A549 (cell line): ENCODE results near the gene IFTAP.
A peak's percentile ranks its signal among the peaks of the same experiment; 100 is the strongest.
"Not testable (repeated sequence)": the region's sequence is repeated elsewhere in the genome, so short reads cannot be mapped to it uniquely, and the experiment has no call there.

Source experiments
- CTCF ChIP-seq: fragments of >200 bp; sonication (Bioruptor Twin); formaldehyde crosslinking; IDR thresholded peaks from 3 replicates; pipeline ENCODE4 v1.5.1; 2016
- ELK1 ChIP-seq: fragments of 150-350 bp; IDR thresholded peaks from 2 replicates; pipeline ENCODE4 v1.6.1; 2014; ENCODE audit warnings: low read depth, mild to moderate bottlenecking, low read length
- EP300 ChIP-seq, 2 experiments: fragments of >200 bp; sonication (Bioruptor Twin); formaldehyde crosslinking; IDR thresholded peaks; 2 replicates in 1 of 2; 3 replicates in 1 of 2; pipeline ENCODE4 v1.6.1; 2016 to 2017
- JUN ChIP-seq, 2 experiments: fragments of >200 bp; sonication (Bioruptor Twin); formaldehyde crosslinking; IDR thresholded peaks; 2 replicates in 1 of 2; 3 replicates in 1 of 2; pipeline ENCODE4 v1.6.1; 2016 to 2017
- KDM1A ChIP-seq: fragments of 200-600 bp; sonication (generic); IDR thresholded peaks from 2 replicates; pipeline ENCODE4 v1.6.1; 2016; ENCODE audit warnings: low read depth, mild to moderate bottlenecking
- MAFK ChIP-seq: fragments of 450-650 bp; IDR thresholded peaks from 2 replicates; pipeline ENCODE4 v1.6.1; 2014; ENCODE audit not compliant: partially characterized antibody
- MAX ChIP-seq: IDR thresholded peaks from 2 replicates; pipeline ENCODE4 v1.6.1; 2012
- MYC ChIP-seq: IDR thresholded peaks from 2 replicates; pipeline ENCODE4 v1.6.1; 2012; ENCODE audit warnings: mild to moderate bottlenecking, inconsistent platforms, low read length, improper control_type of control experiment, borderline replicate concordance
- NPAS2 ChIP-seq: fragments of 250-450 bp; sonication (Bioruptor Pico); IDR thresholded peaks from 2 replicates; pipeline ENCODE4 v1.8.0; 2022; ENCODE audit warnings: mild to moderate bottlenecking, moderate library complexity, borderline replicate concordance
- POLR2A ChIP-seq: IDR thresholded peaks from 2 replicates; pipeline ENCODE4 v1.6.1; 2012; ENCODE audit warnings: mild to moderate bottlenecking, low read length
- RAD21 ChIP-seq, 2 experiments: fragments of >200 bp in 1 of 2; sonication (Bioruptor Twin) in 1 of 2; formaldehyde crosslinking in 1 of 2; IDR thresholded peaks in 1 of 2; conservative IDR thresholded peaks in 1 of 2; 2 replicates in 1 of 2; 3 replicates in 1 of 2; pipeline ENCODE4 v1.6.1; 2012 to 2018; ENCODE audit warnings: inconsistent platforms in 1 of 2
- RFX5 ChIP-seq: fragments of 450-650 bp; IDR thresholded peaks from 2 replicates; pipeline ENCODE4 v1.7.1; 2014; ENCODE audit warnings: antibody characterized with exemption, mild to moderate bottlenecking, moderate library complexity
- SREBF2 ChIP-seq: fragments of 450-650 bp; IDR thresholded peaks from 2 replicates; pipeline ENCODE4 v1.6.1; 2014; ENCODE audit warnings: mild to moderate bottlenecking, moderate library complexity
- ZFP36 ChIP-seq: fragments of 450-650 bp; IDR thresholded peaks from 2 replicates; pipeline ENCODE4 v1.6.1; 2014; ENCODE audit warnings: borderline replicate concordance; ENCODE audit not compliant: partially characterized antibody

- not testable (repeated sequence) for TF ChIP-seq EP300 (IDR thresholded peaks at IDR 0.05); CTCF; RFX5; SREBF2; MYC; NPAS2 (CRISPR knock-in tag); ZFP36; JUN (IDR thresholded peaks at IDR 0.05); RAD21 (conservative IDR thresholded peaks at IDR 0.05 in 1 of 2, IDR thresholded peaks at IDR 0.05 in 1 of 2); ELK1; MAX; POLR2A; KDM1A
- TF ChIP-seq MAFK, result peak; percentile 51
Measured at GRCh38 chr11:36661359-36661758, 67.1 kb downstream of the IFTAP start.
